ENCODE results near the gene FAM219A.
A peak's percentile ranks its signal among the peaks of the same experiment; 100 is the strongest.

FAM219A gene

GRCh38 chr9:34437006-34437925 lies 21.1 kb downstream of the FAM219A start:
- Histone ChIP-seq H3K36me3 (ENCODE audit: low read length) (no peaks in the 10 kb centered on the region), H4K20me1 (ENCODE audit: low read depth, low read length) (no peaks in the 10 kb centered on the region), H3K79me2 (ENCODE audit: insufficient read depth, low read length) (no peaks in the 10 kb centered on the region), H2AFZ (ENCODE audit: low read depth, low read length, severe bottlenecking) (no peak overlapping the region), H3K4me2 (ENCODE audit: low read depth, low read length, poor library complexity, severe bottlenecking) (no peak overlapping the region), H3K9me3 (ENCODE audit: insufficient read depth, low read length) (no peaks in the 10 kb centered on the region), H3K27me3 (ENCODE audit: low read length) (no peaks in the 10 kb centered on the region), H3K4me3 (ENCODE audit: insufficient read depth, low read length, poor library complexity, severe bottlenecking) (no peak overlapping the region), H3K27ac (ENCODE audit: low read depth, low read length) (no peak overlapping the region), H3F3A (ENCODE audit: insufficient read depth) (no peaks in the 10 kb centered on the region), H3K9me2 (replicated peaks; ENCODE audit: insufficient read depth, low read length) (no peaks in the 10 kb centered on the region), H3K9ac (ENCODE audit: low read length) (no peak overlapping the region)
- peak; percentile 82 for TF ChIP-seq CTCF (IDR thresholded peaks at IDR 0.05; ENCODE audit: insufficient read depth, low read length, poor library complexity, severe bottlenecking)
- no peak for TF ChIP-seq EZH2phosphoT487 (conservative IDR thresholded peaks at IDR 0.05; ENCODE audit: low read length)

GRCh38 chr9:34431667-34432066 lies 26.7 kb downstream of the FAM219A start:
- Histone ChIP-seq H4K20me1 (ENCODE audit: low read depth, low read length) (no peaks in the 10 kb centered on the region), H3K27me3 (ENCODE audit: low read length) (no peaks in the 10 kb centered on the region), H3K36me3 (ENCODE audit: low read length) (no peaks in the 10 kb centered on the region), H3K9me2 (replicated peaks; ENCODE audit: insufficient read depth, low read length) (no peaks in the 10 kb centered on the region), H3K27ac (ENCODE audit: low read depth, low read length) (no peak overlapping the region), H3K79me2 (ENCODE audit: insufficient read depth, low read length) (no peaks in the 10 kb centered on the region), H3K9ac (ENCODE audit: low read length) (no peak overlapping the region), H3K4me2 (ENCODE audit: low read depth, low read length, poor library complexity, severe bottlenecking) (no peak overlapping the region), H2AFZ (ENCODE audit: low read depth, low read length, severe bottlenecking) (no peak overlapping the region), H3F3A (ENCODE audit: insufficient read depth) (no peaks in the 10 kb centered on the region), H3K4me3 (ENCODE audit: insufficient read depth, low read length, poor library complexity, severe bottlenecking) (no peak overlapping the region), H3K9me3 (ENCODE audit: insufficient read depth, low read length) (no peaks in the 10 kb centered on the region)
- TF ChIP-seq CTCF (IDR thresholded peaks at IDR 0.05; ENCODE audit: insufficient read depth, low read length, poor library complexity, severe bottlenecking) (no peak), EZH2phosphoT487 (conservative IDR thresholded peaks at IDR 0.05; ENCODE audit: low read length) (no peak)

GRCh38 chr9:34430843-34431437 lies 27.4 kb downstream of the FAM219A start:
- no peaks in the 10 kb centered on the region for H3F3A ChIP-seq (ENCODE audit: insufficient read depth)
- no peak overlapping the region for H3K4me2 ChIP-seq (ENCODE audit: low read depth, low read length, poor library complexity, severe bottlenecking)
- TF ChIP-seq CTCF (IDR thresholded peaks at IDR 0.05; ENCODE audit: insufficient read depth, low read length, poor library complexity, severe bottlenecking) (no peak), EZH2phosphoT487 (conservative IDR thresholded peaks at IDR 0.05; ENCODE audit: low read length) (no peak)
- no peaks in the 10 kb centered on the region for H3K9me3 ChIP-seq (ENCODE audit: insufficient read depth, low read length)
- no peak overlapping the region for H3K9ac ChIP-seq (ENCODE audit: low read length)
- no peak overlapping the region for H2AFZ ChIP-seq (ENCODE audit: low read depth, low read length, severe bottlenecking)
- H3K27me3 ChIP-seq (ENCODE audit: low read length): no peaks in the 10 kb centered on the region
- H3K4me3 ChIP-seq (ENCODE audit: insufficient read depth, low read length, poor library complexity, severe bottlenecking): no peak overlapping the region
- no peak overlapping the region for H3K27ac ChIP-seq (ENCODE audit: low read depth, low read length)
- H4K20me1 ChIP-seq (ENCODE audit: low read depth, low read length): no peaks in the 10 kb centered on the region
- H3K36me3 ChIP-seq (ENCODE audit: low read length): no peaks in the 10 kb centered on the region
- H3K9me2 ChIP-seq (replicated peaks; ENCODE audit: insufficient read depth, low read length): no peaks in the 10 kb centered on the region
- H3K79me2 ChIP-seq (ENCODE audit: insufficient read depth, low read length): no peaks in the 10 kb centered on the region

Data from SU-DHL-6 (cell line).